Activated CD8-positive, alpha-beta T cell treated with anti-CD3 and anti-CD28 coated beads, Interleukin-2, amount 10 ng/mL, durations not matched to agents 7 days and 5 days (primary cell): ENCODE data around the gene CXADR. TPM values are rescaled to one million over a fixed set of nuclear protein-coding genes. Genes with fewer than 3 reads are reported as not detected.
"Not testable (repeated sequence)": the region's sequence is repeated elsewhere in the genome, so short reads cannot be mapped to it uniquely, and the experiment has no call there.

Experiments used
- ATAC-seq: fragments of 150-1000 bp; cut with Tn5 transposase; one replicate; pipeline ENCODE4 v1.10.0; 2021; ENCODE audit warnings: moderate library complexity
- CTCF ChIA-PET: fragments of 350-600 bp; sonication (Branson Sonifier 250); formaldehyde crosslinking; loops from one replicate; lab custom pipeline; 2021; ENCODE audit warnings: antibody characterized with exemption; lab: Charles Lee
- POLR2A ChIA-PET: fragments of 350-600 bp; sonication (Branson Sonifier 250); formaldehyde crosslinking; loops from one replicate; lab custom pipeline; 2021; ENCODE audit warnings: antibody characterized with exemption; lab: Charles Lee
- DNase-seq: peaks from one replicate; pipeline ENCODE4 v3.0.0-alpha.2; 2020
- H3K27ac Mint-ChIP-seq: one replicate; pipeline ENCODE4 v1.8.0; 2021; ENCODE audit warnings: mild to moderate bottlenecking, mixed read lengths
- H3K27me3 Mint-ChIP-seq: one replicate; pipeline ENCODE4 v1.8.0; 2021; ENCODE audit warnings: low read depth, mixed read lengths
- H3K36me3 Mint-ChIP-seq: one replicate; pipeline ENCODE4 v1.8.0; 2021; ENCODE audit warnings: low read depth, mixed read lengths
- H3K4me1 Mint-ChIP-seq: one replicate; pipeline ENCODE4 v1.8.0; 2021; ENCODE audit warnings: low read depth, mixed read lengths
- H3K4me3 Mint-ChIP-seq: one replicate; pipeline ENCODE4 v1.8.0; 2021; ENCODE audit warnings: mild to moderate bottlenecking, mixed read lengths
- H3K9me3 Mint-ChIP-seq: one replicate; pipeline ENCODE4 v1.8.0; 2022; ENCODE audit warnings: mixed read lengths; ENCODE audit not compliant: insufficient read depth
- total RNA-seq, 2 experiments: library from RNA; stranded (reverse); gene quantifications; one replicate each; pipeline ENCODE4 v1.2.3, GENCODE V29; 2021

Gene CXADR
- total RNA-seq, 2 experiments from 2014 or later = 0.26 to 0.34 TPM

DNA sequence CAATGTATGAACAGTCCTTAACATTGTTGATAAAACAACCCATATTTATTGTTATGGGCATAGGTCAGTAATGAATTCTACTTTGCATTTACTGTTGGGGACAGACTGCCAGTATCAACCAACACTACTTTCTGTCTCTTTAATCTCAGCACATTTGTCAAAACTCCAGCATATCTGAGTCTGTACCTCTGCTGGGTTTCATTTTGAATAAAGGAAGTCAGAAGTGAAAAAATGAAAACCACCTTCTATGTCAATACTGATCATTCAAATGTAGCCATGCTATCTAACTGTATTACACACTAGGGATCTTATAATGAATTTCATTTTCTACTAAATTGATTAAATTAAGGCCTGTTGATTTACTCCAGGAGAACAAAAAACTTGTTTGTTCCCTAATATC is 24.2 kb upstream of the CXADR start:
- Mint-ChIP-seq H3K9me3 (no peaks in the 10 kb centered on the region), H3K4me1 (peaks cover 11% of the 10 kb centered on the region), H3K27ac (no peak overlapping the region), H3K36me3 (no peaks in the 10 kb centered on the region), H3K4me3 (no peak overlapping the region), H3K27me3 (peaks cover 3% of the 10 kb centered on the region)
- no peak for DNase-seq
- ATAC-seq = no peak
- ChIA-PET CTCF (no interaction called here), POLR2A (no interaction called here)

- H3K9me3 Mint-ChIP-seq, H3K36me3 Mint-ChIP-seq, POLR2A ChIA-PET, H3K4me3 Mint-ChIP-seq, ATAC-seq, DNase-seq, CTCF ChIA-PET, H3K27me3 Mint-ChIP-seq, H3K27ac Mint-ChIP-seq: not testable (repeated sequence)
- peaks cover 11% of the 10 kb centered on the region for H3K4me1 Mint-ChIP-seq
Measured at GRCh38 chr21:17489565-17489964, 23.3 kb upstream of the CXADR start.

- Mint-ChIP-seq H3K36me3 (no peaks in the 10 kb centered on the region), H3K4me3 (no peak overlapping the region), H3K27ac (no peak overlapping the region), H3K4me1 (peaks cover 11% of the 10 kb centered on the region), H3K9me3 (no peaks in the 10 kb centered on the region), H3K27me3 (peaks cover 10% of the 10 kb centered on the region)
- ChIA-PET CTCF (no interaction called here), POLR2A (no interaction called here)
- no peak for ATAC-seq
- no peak for DNase-seq
Measured at GRCh38 chr21:17491716-17492414, 21.0 kb upstream of the CXADR start.

- Mint-ChIP-seq H3K36me3 (no peaks in the 10 kb centered on the region), H3K27me3 (peaks cover 9% of the 10 kb centered on the region), H3K9me3 (no peaks in the 10 kb centered on the region), H3K4me1 (peaks cover 11% of the 10 kb centered on the region), H3K4me3 (no peak overlapping the region), H3K27ac (no peak overlapping the region)
- DNase-seq (no peak), ATAC-seq (no peak)
- ChIA-PET CTCF (no interaction called here), POLR2A (no interaction called here)
Measured at GRCh38 chr21:17492415-17493168, 20.3 kb upstream of the CXADR start.

- ChIA-PET CTCF (no interaction called here), POLR2A (no interaction called here)
- peaks cover 9% of the 10 kb centered on the region for H3K4me1 Mint-ChIP-seq
- peaks cover 12% of the 10 kb centered on the region for H3K27me3 Mint-ChIP-seq
- H3K36me3 Mint-ChIP-seq = no peaks in the 10 kb centered on the region
- H3K9me3 Mint-ChIP-seq = no peaks in the 10 kb centered on the region
- ATAC-seq = no peak
- no peak overlapping the region for H3K27ac Mint-ChIP-seq
- H3K4me3 Mint-ChIP-seq = no peak overlapping the region
- no peak for DNase-seq
Measured at GRCh38 chr21:17494051-17494450, 18.8 kb upstream of the CXADR start.

GRCh38 chr21:17495680-17496079 is 17.2 kb upstream of the CXADR start:
- no peak overlapping the region for H3K27ac Mint-ChIP-seq
- CTCF ChIA-PET = no interaction called here
- DNase-seq = no peak

DNA sequence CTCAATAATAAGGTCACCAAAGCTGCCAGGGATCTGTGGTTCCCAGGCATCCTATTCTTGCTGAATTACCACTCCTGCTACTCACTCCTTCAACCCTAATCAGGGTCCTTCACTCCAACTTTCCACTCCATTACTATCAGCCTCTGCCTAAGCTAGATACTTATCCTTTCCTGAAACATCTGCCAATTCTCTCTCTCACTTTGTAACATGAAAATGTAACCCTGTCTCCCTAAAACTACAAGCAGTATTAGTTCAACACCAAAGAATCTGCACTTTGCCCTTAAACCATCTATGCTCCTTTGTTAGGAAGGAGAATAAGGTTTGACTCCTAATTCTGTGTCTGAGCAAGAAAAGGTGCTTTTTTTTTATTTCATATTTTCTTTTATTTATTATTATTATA is 15.5 kb upstream of the CXADR start:
- H3K27me3 Mint-ChIP-seq = peaks cover 12% of the 10 kb centered on the region
- H3K27ac Mint-ChIP-seq = no peak overlapping the region
- no peak for DNase-seq
- ATAC-seq = no peak
- H3K36me3 Mint-ChIP-seq = no peaks in the 10 kb centered on the region
- ChIA-PET CTCF (no interaction called here), POLR2A (no interaction called here)
- no peaks in the 10 kb centered on the region for H3K9me3 Mint-ChIP-seq
- peaks cover 4% of the 10 kb centered on the region for H3K4me1 Mint-ChIP-seq
- no peak overlapping the region for H3K4me3 Mint-ChIP-seq

More at GRCh38 chr21:17495680-17496079, 17.2 kb upstream of the CXADR start:
- POLR2A ChIA-PET = no interaction called here
- Mint-ChIP-seq H3K27me3 (peaks cover 12% of the 10 kb centered on the region), H3K4me3 (no peak overlapping the region), H3K4me1 (peaks cover 9% of the 10 kb centered on the region), H3K36me3 (no peaks in the 10 kb centered on the region), H3K9me3 (no peaks in the 10 kb centered on the region)
- no peak for ATAC-seq

- H3K36me3 Mint-ChIP-seq = no peaks in the 10 kb centered on the region
- ChIA-PET POLR2A (no interaction called here), CTCF (no interaction called here)
- DNase-seq = no peak
- H3K27ac Mint-ChIP-seq = no peak overlapping the region
- peaks cover 12% of the 10 kb centered on the region for H3K27me3 Mint-ChIP-seq
- no peak for ATAC-seq
- no peaks in the 10 kb centered on the region for H3K4me1 Mint-ChIP-seq
- H3K9me3 Mint-ChIP-seq = no peaks in the 10 kb centered on the region
- no peak overlapping the region for H3K4me3 Mint-ChIP-seq
Measured at GRCh38 chr21:17498586-17498985, 14.3 kb upstream of the CXADR start.

DNA sequence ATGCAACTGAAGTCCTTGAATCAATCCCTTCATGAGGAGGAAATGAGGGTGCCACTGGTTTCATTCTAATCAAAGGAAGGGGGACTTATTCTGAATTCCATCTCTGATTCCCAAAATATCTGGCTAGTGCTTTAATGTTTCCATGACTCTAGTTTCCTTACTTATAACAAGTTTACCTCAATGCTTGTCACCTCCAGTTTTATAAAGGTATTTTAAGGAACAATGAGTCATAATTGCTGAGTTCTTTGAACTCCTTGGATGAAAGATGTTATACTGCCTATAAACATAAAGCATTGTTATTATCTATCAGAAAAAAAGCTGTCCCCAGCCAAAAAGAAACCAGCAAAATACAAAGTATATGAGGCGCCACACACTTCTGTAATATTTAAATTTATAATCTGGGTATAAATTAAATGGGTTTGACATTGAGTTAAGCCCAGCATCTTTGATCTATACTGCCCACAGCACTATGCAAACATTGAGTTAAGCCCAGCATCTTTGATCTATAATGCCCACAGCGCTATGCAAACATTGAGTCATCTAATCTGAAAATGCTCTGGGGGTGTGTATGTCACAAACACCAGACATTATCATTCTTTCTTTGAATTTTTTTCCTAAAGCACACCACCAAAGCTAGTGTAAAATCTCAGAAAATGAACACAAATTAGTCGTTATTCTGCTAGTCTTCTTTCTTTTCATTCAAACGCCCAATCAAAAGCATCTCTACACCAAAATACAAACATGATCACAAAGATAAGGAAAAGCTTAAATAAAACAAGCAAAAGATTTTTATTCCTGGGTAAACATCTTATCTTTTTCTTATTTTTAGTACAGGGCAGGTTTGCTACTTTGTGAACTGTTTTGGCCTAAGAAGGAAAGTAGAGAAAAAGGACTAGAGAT is 11.5 kb upstream of the CXADR start:
- ATAC-seq = no peak
- ChIA-PET CTCF (no interaction called here), POLR2A (no interaction called here)
- H3K4me1 Mint-ChIP-seq = no peaks in the 10 kb centered on the region
- no peaks in the 10 kb centered on the region for H3K36me3 Mint-ChIP-seq
- H3K27me3 Mint-ChIP-seq = peaks cover 5% of the 10 kb centered on the region
- no peaks in the 10 kb centered on the region for H3K9me3 Mint-ChIP-seq
- no peak overlapping the region for H3K27ac Mint-ChIP-seq
- no peak overlapping the region for H3K4me3 Mint-ChIP-seq
- DNase-seq = no peak

DNA sequence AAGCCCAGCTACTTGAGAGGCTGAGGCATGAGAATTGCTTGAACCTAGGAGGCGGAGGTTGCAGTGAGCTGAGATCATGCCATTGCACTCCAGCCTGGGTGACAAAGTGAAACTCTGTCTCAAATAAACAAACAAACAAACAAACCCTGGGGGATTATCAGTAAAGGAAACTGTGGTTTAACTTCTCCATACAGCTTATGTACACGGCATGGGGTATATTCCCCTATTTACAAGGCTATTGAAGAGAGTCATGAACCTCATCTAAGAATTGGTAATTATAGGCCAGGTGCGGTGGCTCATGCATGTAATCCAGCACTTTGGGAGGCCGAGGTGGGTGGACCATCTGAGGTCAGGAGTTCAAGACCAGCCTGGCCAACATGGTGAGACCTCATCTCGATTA is 9.9 kb upstream of the CXADR start:
- CTCF ChIA-PET = interaction anchor here (2.2 kb wide), 1 partner anchor 9 kb away, joined by 7 read pairs; the partner anchor contains the start of gene CXADR
- H3K4me1 Mint-ChIP-seq, POLR2A ChIA-PET, DNase-seq, H3K27ac Mint-ChIP-seq, ATAC-seq, H3K4me3 Mint-ChIP-seq, H3K36me3 Mint-ChIP-seq, H3K9me3 Mint-ChIP-seq, H3K27me3 Mint-ChIP-seq: not testable (repeated sequence)

GRCh38 chr21:17506951-17507350 is 5.9 kb upstream of the CXADR start:
- no peaks in the 10 kb centered on the region for H3K9me3 Mint-ChIP-seq
- ChIA-PET POLR2A (no interaction called here), CTCF (no interaction called here)
- peaks cover 2% of the 10 kb centered on the region for H3K4me1 Mint-ChIP-seq
- H3K27ac Mint-ChIP-seq = no peak overlapping the region
- H3K27me3 Mint-ChIP-seq = peaks cover 10% of the 10 kb centered on the region
- no peak for ATAC-seq
- no peak overlapping the region for H3K4me3 Mint-ChIP-seq
- DNase-seq = no peak
- H3K36me3 Mint-ChIP-seq = no peaks in the 10 kb centered on the region

DNA sequence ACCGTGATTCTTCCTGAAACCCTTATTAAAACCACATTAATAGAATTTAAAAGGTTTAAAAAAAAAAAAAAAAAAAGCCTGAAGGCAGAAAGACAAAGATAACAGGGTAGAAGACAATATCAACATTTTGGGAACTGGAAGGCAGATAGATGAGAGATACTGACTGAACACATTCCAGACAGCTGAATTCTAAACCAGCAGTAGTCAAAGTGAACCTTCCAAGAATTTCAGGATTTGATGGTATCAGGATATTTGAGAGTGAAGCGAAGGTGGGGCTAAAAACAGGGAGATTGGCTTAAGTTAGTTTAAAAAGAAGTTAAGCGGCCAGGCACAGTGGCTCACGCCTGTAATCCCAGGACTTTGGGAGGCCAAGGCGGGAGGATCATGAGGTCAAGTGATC is 5.3 kb upstream of the CXADR start:
- DNase-seq (no peak), ATAC-seq (no peak)
- CTCF ChIA-PET = no interaction called here
- H3K4me3 Mint-ChIP-seq = no peak overlapping the region
- peaks cover 17% of the 10 kb centered on the region for H3K27me3 Mint-ChIP-seq
- peaks cover 6% of the 10 kb centered on the region for H3K4me1 Mint-ChIP-seq
- POLR2A ChIA-PET = no interaction called here
- no peaks in the 10 kb centered on the region for H3K36me3 Mint-ChIP-seq
- H3K9me3 Mint-ChIP-seq = no peaks in the 10 kb centered on the region
- no peak overlapping the region for H3K27ac Mint-ChIP-seq
